Naive thymus-derived CD4-positive, alpha-beta T cell (primary cell): Measurements from ENCODE around the gene DSCAM. TPM values are rescaled to one million over a fixed set of nuclear protein-coding genes. Genes with fewer than 3 reads are reported as not detected.

Experiments used
- ATAC-seq: fragments of 150-1000 bp; cut with Tn5 transposase; 2 replicates; pipeline ENCODE4 v1.10.0; 2021; ENCODE audit warnings: mild to moderate bottlenecking, moderate library complexity
- CTCF ChIA-PET: fragments of 350-600 bp; sonication (Branson Sonifier 250); formaldehyde crosslinking; loops from one replicate; lab custom pipeline; 2021; ENCODE audit warnings: antibody characterized with exemption; lab: Charles Lee
- POLR2A ChIA-PET: fragments of 350-600 bp; sonication (Branson Sonifier 250); formaldehyde crosslinking; loops from one replicate; lab custom pipeline; 2021; ENCODE audit warnings: antibody characterized with exemption, inconsistent platforms; lab: Charles Lee
- DNase-seq, 9 donors: peaks; one replicate each; pipeline versions ENCODE4 v3.0.0 to v3.0.0-alpha.2; 2020 to 2022; ENCODE audit warnings: mixed read lengths in 1 of 9
- H3K27ac ChIP-seq: one replicate; pipeline ENCODE4 v1.7.0; 2013; ENCODE audit warnings: mild to moderate bottlenecking, low read depth, low read length, moderate library complexity
- H3K27me3 ChIP-seq, 2 donors: one replicate each; pipeline ENCODE4 v1.7.0; 2013; ENCODE audit warnings: low read length in 2 of 2, mild to moderate bottlenecking in 2 of 2, moderate library complexity in 2 of 2; ENCODE audit not compliant: control insufficient read depth in 2 of 2, insufficient read depth in 2 of 2
- H3K36me3 ChIP-seq, 3 experiments: 1 replicate in 2 of 3; 2 replicates in 1 of 3; pipeline ENCODE4 v1.7.0; 2013; ENCODE audit warnings: low read length in 3 of 3, mild to moderate bottlenecking in 3 of 3, moderate library complexity in 1 of 3; ENCODE audit not compliant: insufficient read depth in 3 of 3, control insufficient read depth in 2 of 3
- H3K4me1 ChIP-seq, 2 donors: one replicate each; pipeline ENCODE4 v1.7.0; 2013; ENCODE audit warnings: low read length in 2 of 2, mild to moderate bottlenecking in 2 of 2, moderate library complexity in 1 of 2; ENCODE audit not compliant: control insufficient read depth in 2 of 2, insufficient read depth in 2 of 2
- H3K4me3 ChIP-seq: 2 replicates; pipeline ENCODE4 v1.7.0; 2013; ENCODE audit warnings: mild to moderate bottlenecking, low read length
- H3K9me3 ChIP-seq, 3 experiments: 1 replicate in 2 of 3; 2 replicates in 1 of 3; pipeline ENCODE4 v1.7.0; 2013; ENCODE audit warnings: low read length in 3 of 3; ENCODE audit not compliant: control insufficient read depth in 2 of 3
- H3K27ac Mint-ChIP-seq, 9 donors: one replicate each; pipeline ENCODE4 v1.8.0; 2020 to 2022; ENCODE audit warnings: mixed read lengths in 9 of 9, mild to moderate bottlenecking in 8 of 9, moderate library complexity in 5 of 9, inconsistent platforms in 2 of 9
- H3K27me3 Mint-ChIP-seq, 5 donors: one replicate each; pipeline ENCODE4 v1.8.0; 2021 to 2022; ENCODE audit warnings: mixed read lengths in 5 of 5, mild to moderate bottlenecking in 1 of 5
- H3K36me3 Mint-ChIP-seq, 5 donors: one replicate each; pipeline ENCODE4 v1.8.0; 2020 to 2022; ENCODE audit warnings: mixed read lengths in 5 of 5, mild to moderate bottlenecking in 3 of 5, inconsistent platforms in 1 of 5
- H3K4me1 Mint-ChIP-seq, 7 donors: one replicate each; pipeline ENCODE4 v1.8.0; 2020 to 2022; ENCODE audit warnings: mixed read lengths in 7 of 7, mild to moderate bottlenecking in 3 of 7, inconsistent platforms in 1 of 7
- H3K4me3 Mint-ChIP-seq, 10 donors: one replicate each; pipeline ENCODE4 v1.8.0; 2020 to 2022; ENCODE audit warnings: mild to moderate bottlenecking in 10 of 10, mixed read lengths in 10 of 10, moderate library complexity in 6 of 10, inconsistent platforms in 2 of 10
- H3K9me3 Mint-ChIP-seq, 11 donors: one replicate each; pipeline ENCODE4 v1.8.0; 2020 to 2022; ENCODE audit warnings: mixed read lengths in 11 of 11, mild to moderate bottlenecking in 4 of 11, inconsistent platforms in 1 of 11, moderate library complexity in 1 of 11
- intact Hi-C, 2 donors: fragments of 100-400 bp; cut with micrococcal nuclease; formaldehyde crosslinking; loops; one replicate each; pipeline ENCODE4 v1.15.1; 2023
- polyA plus RNA-seq, 2 donors: library from polyadenylated mRNA; unstranded; fragments of 300-500 nt; fragmentation: Illumina TruSeq; gene quantifications; one replicate each; pipeline ENCODE4 v1.2.3, GENCODE V29; 2021
- total RNA-seq, 6 experiments: library from RNA in 5 of 6; stranded (reverse) in 5 of 6; gene quantifications; 1 replicate in 5 of 6; 2 replicates in 1 of 6; pipeline ENCODE4 v1.2.3 and lab custom pipeline; 2021 to 2026

The DSCAM gene
- total and polyA plus RNA-seq, 7 experiments from 2014 or later = not detected

DNA sequence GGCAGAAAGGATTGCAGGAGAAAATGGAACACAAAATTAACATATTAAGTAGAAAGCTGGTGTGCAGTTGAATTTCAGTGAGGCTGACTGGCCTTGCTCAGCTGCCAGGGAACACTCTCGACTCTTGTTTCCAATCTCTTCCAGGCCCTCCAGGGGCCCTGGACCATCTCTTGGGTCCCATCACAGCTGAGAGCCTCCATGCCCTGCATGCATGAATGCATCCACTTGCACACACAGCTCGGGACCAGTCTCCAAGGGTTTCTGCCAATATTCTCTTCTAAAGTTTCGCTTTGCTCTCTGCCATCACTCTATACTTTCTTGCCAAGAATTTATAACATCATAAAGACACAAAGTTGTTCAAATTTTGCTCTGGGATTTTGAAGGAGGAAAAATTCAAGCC lies 200.3 kb downstream of the DSCAM start:
- no peaks in the 10 kb centered on the region for H3K4me1 ChIP-seq
- CTCF ChIA-PET = no interaction called here
- Mint-ChIP-seq H3K27ac (no peak overlapping the region), H3K4me3 (no peak overlapping the region), H3K9me3 (peaks cover 0 to 12% (median 6%) of the 10 kb centered on the region in 11 donors), H3K36me3 (no peaks in the 10 kb centered on the region), H3K27me3 (peaks cover 0 to 14% (median 0%) of the 10 kb centered on the region in 5 donors), H3K4me1 (peaks cover 0 to 1% (median 0%) of the 10 kb centered on the region in 7 donors)
- H3K4me3 ChIP-seq = no peak overlapping the region
- H3K27me3 ChIP-seq = no peaks in the 10 kb centered on the region
- no peaks in the 10 kb centered on the region for H3K36me3 ChIP-seq
- no peak overlapping the region for H3K27ac ChIP-seq
- DNase-seq (no peak), ATAC-seq (no peak)
- no peaks in the 10 kb centered on the region for H3K9me3 ChIP-seq
- intact Hi-C loops = no loop called here
- POLR2A ChIA-PET = no interaction called here

DNA sequence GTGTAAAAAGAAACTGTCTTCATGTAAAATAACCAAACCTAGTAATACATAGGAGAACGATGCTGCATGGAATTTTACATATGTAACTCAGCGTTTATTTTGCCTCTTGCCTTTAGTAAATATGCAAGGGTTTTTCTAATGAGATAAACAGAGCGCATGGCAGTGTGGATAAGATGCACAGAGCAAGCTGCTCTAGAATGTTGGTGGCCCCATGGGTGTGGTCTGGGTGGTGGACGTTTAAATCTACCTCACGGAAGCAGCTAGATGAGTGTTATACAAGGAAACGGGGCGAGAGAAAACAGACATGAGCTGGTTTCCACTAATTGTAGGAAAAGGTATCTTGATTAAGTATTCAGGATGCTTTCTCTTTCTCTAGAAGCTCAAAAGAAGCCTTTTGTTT lies 205.9 kb downstream of the DSCAM start:
- ChIA-PET POLR2A (no interaction called here), CTCF (no interaction called here)
- Histone ChIP-seq H3K36me3 (no peaks in the 10 kb centered on the region), H3K27me3 (no peaks in the 10 kb centered on the region), H3K4me1 (no peaks in the 10 kb centered on the region), H3K9me3 (no peaks in the 10 kb centered on the region), H3K4me3 (no peak overlapping the region), H3K27ac (no peak overlapping the region)
- Mint-ChIP-seq H3K36me3 (no peaks in the 10 kb centered on the region), H3K27me3 (peaks cover 0 to 10% (median 0%) of the 10 kb centered on the region in 5 donors), H3K27ac (no peak overlapping the region), H3K9me3 (peaks cover 0 to 7% (median 3%) of the 10 kb centered on the region in 11 donors), H3K4me3 (no peak overlapping the region), H3K4me1 (peaks cover 0 to 1% (median 0%) of the 10 kb centered on the region in 7 donors)
- intact Hi-C loops = no loop called here
- no peak for ATAC-seq
- no peak for DNase-seq

DNA sequence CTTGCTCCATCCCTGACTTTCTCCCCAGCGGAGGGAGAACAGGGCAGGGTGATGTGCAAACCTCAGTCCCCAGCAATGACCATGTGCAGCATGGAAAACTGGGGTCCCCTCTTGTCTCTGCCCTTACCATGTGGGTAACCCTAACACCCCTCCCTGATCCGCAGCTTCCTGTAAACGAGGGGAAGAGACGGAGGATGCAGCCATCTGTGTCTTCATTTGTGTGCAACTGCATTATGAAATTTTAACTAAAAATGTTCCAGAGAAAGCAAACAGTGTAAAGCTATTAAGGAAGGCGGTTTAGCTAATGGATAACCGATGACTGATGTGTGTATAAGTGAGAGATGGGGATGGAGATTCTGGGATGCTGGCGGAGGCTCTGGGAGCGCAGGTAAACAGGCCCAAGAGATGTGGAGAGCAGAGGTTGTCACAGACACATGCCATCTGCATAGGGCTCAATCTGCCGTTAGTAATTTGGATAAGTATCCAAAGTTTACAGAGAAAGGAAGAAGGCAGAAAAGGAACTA lies 206.6 kb downstream of the DSCAM start:
- Mint-ChIP-seq H3K27ac (no peak overlapping the region), H3K27me3 (peaks cover 0 to 10% (median 0%) of the 10 kb centered on the region in 5 donors), H3K9me3 (peaks cover 0 to 7% (median 3%) of the 10 kb centered on the region in 11 donors), H3K36me3 (no peaks in the 10 kb centered on the region), H3K4me1 (peaks cover 0 to 1% (median 0%) of the 10 kb centered on the region in 7 donors), H3K4me3 (no peak overlapping the region)
- H3K27me3 ChIP-seq = no peaks in the 10 kb centered on the region
- no peak overlapping the region for H3K4me3 ChIP-seq
- no peaks in the 10 kb centered on the region for H3K36me3 ChIP-seq
- no peak overlapping the region for H3K27ac ChIP-seq
- ATAC-seq = no peak
- intact Hi-C loops = no loop called here
- ChIA-PET CTCF (no interaction called here), POLR2A (no interaction called here)
- no peak for DNase-seq
- no peaks in the 10 kb centered on the region for H3K4me1 ChIP-seq
- no peaks in the 10 kb centered on the region for H3K9me3 ChIP-seq

DNA sequence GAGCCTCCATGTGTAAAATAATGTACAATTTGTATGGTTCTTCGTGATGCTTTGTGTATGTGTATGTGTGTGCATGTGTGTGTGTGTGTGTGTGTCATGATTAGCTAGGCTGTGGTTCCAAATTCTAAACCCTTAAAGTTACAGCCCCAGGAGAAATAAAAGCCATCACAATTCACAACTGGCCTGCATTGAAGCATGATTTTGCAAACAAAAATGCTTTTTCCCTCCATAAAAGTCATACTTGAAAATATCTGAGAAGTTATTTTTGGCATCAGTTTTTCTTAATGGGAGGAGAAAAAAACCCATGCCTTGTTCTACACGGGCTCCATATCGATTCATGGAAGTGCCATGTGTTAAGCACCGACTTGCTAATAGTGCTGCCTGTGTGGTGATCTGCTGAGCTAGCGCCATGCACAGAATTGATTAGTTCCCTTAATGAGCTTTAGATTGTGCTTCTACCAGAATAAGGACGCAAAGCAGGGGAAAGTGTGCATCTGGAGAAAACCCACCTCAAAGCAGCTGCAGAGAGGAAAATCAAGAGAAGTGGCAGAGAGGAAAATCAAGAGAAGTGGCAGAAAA lies 207.3 kb downstream of the DSCAM start:
- no peaks in the 10 kb centered on the region for H3K36me3 ChIP-seq
- intact Hi-C loops = no loop called here
- no peak overlapping the region for H3K27ac ChIP-seq
- H3K4me3 Mint-ChIP-seq = no peak overlapping the region
- peaks cover 0 to 10% (median 0%) of the 10 kb centered on the region in 5 donors for H3K27me3 Mint-ChIP-seq
- ATAC-seq (no peak), DNase-seq (no peak)
- H3K4me1 ChIP-seq = no peaks in the 10 kb centered on the region
- H3K4me3 ChIP-seq = no peak overlapping the region
- peaks cover 0 to 7% (median 3%) of the 10 kb centered on the region in 11 donors for H3K9me3 Mint-ChIP-seq
- no peaks in the 10 kb centered on the region for H3K36me3 Mint-ChIP-seq
- POLR2A ChIA-PET = no interaction called here
- CTCF ChIA-PET = no interaction called here
- no peaks in the 10 kb centered on the region for H3K9me3 ChIP-seq
- H3K4me1 Mint-ChIP-seq = peaks cover 0 to 1% (median 0%) of the 10 kb centered on the region in 7 donors
- no peaks in the 10 kb centered on the region for H3K27me3 ChIP-seq
- H3K27ac Mint-ChIP-seq = no peak overlapping the region

DNA sequence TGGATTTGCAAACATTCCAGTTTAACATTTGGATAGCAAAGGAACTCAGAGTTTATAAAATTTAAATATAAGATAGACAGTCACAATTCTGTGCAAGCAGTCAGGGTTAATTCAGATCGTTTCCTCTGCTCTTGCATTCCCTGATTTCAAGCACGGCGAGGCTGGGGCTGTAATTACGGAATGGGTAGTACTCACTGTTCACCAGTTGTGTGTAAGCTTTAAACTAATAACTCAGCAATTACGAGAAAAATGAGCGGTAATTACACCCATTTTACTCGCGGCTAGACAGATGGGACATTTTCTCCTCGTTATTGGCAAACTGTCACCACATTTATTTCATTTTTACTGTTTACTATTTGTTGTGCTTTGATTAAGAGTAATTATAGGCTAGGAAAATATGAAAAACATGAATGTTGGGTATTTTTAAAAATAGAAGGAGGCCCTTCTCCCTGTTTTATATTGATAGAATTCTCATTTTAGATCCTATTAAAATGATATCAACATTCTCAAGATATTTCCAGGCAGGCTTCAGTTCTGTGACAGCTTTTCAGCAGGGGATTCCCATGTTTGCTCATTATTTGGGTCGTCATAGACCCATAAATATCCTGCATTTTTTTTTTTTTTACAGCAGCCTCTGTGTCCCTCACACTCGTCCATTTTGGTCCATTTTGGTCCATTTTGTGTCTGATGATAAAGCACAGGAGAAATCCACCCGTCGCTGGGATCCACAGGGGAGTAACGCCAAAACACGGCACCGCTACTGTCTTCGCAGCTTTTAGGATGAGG lies 208.3 kb downstream of the DSCAM start:
- POLR2A ChIA-PET = no interaction called here
- no peak for ATAC-seq
- Mint-ChIP-seq H3K27me3 (peaks cover 0 to 10% (median 0%) of the 10 kb centered on the region in 5 donors), H3K4me3 (no peak overlapping the region), H3K27ac (no peak overlapping the region), H3K36me3 (no peaks in the 10 kb centered on the region), H3K4me1 (no peaks in the 10 kb centered on the region), H3K9me3 (peaks cover 0 to 5% (median 0%) of the 10 kb centered on the region in 11 donors)
- H3K36me3 ChIP-seq = no peaks in the 10 kb centered on the region
- H3K9me3 ChIP-seq = no peaks in the 10 kb centered on the region
- intact Hi-C loops = no loop called here
- H3K27ac ChIP-seq = no peak overlapping the region
- H3K4me3 ChIP-seq = no peak overlapping the region
- no peaks in the 10 kb centered on the region for H3K27me3 ChIP-seq
- no peak for DNase-seq
- no peaks in the 10 kb centered on the region for H3K4me1 ChIP-seq
- CTCF ChIA-PET = no interaction called here

DNA sequence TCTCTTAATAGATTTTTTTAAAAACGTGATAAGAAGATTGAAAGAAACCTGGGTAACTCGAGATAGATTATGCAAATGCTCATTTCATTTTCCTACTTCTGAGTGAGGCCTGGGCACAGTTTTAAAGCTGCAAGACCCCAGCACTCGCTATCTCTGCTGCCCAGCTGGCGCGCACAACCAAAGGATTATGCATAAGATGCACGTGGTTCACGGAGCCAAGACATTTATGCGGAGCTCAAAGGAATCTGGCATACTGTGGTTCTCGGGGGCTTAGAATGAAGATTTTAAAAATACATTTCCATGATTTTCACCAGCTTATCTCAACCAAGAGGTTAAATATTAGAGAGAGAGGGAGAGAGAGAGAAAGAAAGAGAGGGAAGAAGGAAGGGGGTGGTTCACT lies 210.9 kb downstream of the DSCAM start:
- ChIA-PET CTCF (no interaction called here), POLR2A (no interaction called here)
- DNase-seq (no peak), ATAC-seq (no peak)
- Mint-ChIP-seq H3K9me3 (peaks cover 0 to 6% (median 0%) of the 10 kb centered on the region in 11 donors), H3K36me3 (no peaks in the 10 kb centered on the region), H3K4me1 (no peaks in the 10 kb centered on the region), H3K27ac (no peak overlapping the region), H3K27me3 (peaks cover 0 to 16% (median 0%) of the 10 kb centered on the region in 5 donors), H3K4me3 (no peak overlapping the region)
- H3K27ac ChIP-seq = no peak overlapping the region
- no peak overlapping the region for H3K4me3 ChIP-seq
- H3K4me1 ChIP-seq = no peaks in the 10 kb centered on the region
- intact Hi-C loops = no loop called here
- H3K27me3 ChIP-seq = no peaks in the 10 kb centered on the region
- no peaks in the 10 kb centered on the region for H3K9me3 ChIP-seq
- H3K36me3 ChIP-seq = no peaks in the 10 kb centered on the region
